Activated CD4-positive, alpha-beta T cell treated with anti-CD3 and anti-CD28 coated beads, Interleukin-2, amount 10 ng/mL, durations not matched to agents 7 days and 5 days (primary cell): ENCODE data around the gene CASP6. TPM values are rescaled to one million over a fixed set of nuclear protein-coding genes. Genes with fewer than 3 reads are reported as not detected.

Source experiments
- CTCF ChIA-PET: fragments of 350-600 bp; sonication (Branson Sonifier 250); formaldehyde crosslinking; loops from one replicate; lab custom pipeline; 2021; ENCODE audit warnings: antibody characterized with exemption; lab: Charles Lee
- POLR2A ChIA-PET: fragments of 350-600 bp; sonication (Branson Sonifier 250); formaldehyde crosslinking; loops from one replicate; lab custom pipeline; 2021; ENCODE audit warnings: antibody characterized with exemption; lab: Charles Lee
- DNase-seq: peaks from one replicate; pipeline ENCODE4 v3.0.0-alpha.2; 2020
- H3K27ac Mint-ChIP-seq: one replicate; pipeline ENCODE4 v1.8.0; 2021; ENCODE audit warnings: mild to moderate bottlenecking, moderate library complexity, mixed read lengths
- H3K27me3 Mint-ChIP-seq: one replicate; pipeline ENCODE4 v1.8.0; 2021; ENCODE audit warnings: mixed read lengths
- H3K36me3 Mint-ChIP-seq: one replicate; pipeline ENCODE4 v1.8.0; 2021; ENCODE audit warnings: low read depth, mixed read lengths
- H3K4me1 Mint-ChIP-seq: one replicate; pipeline ENCODE4 v1.8.0; 2021; ENCODE audit warnings: mixed read lengths
- H3K4me3 Mint-ChIP-seq: one replicate; pipeline ENCODE4 v1.8.0; 2021; ENCODE audit warnings: mild to moderate bottlenecking, moderate library complexity, mixed read lengths
- H3K9me3 Mint-ChIP-seq: one replicate; pipeline ENCODE4 v1.8.0; 2021; ENCODE audit warnings: mixed read lengths
- total RNA-seq, 2 experiments: library from RNA; stranded (reverse); gene quantifications; one replicate each; pipeline ENCODE4 v1.2.3, GENCODE V29; 2021

CASP6 gene
- 10 to 100 TPM; 25.7 to 31.5 TPM for total RNA-seq

DNA sequence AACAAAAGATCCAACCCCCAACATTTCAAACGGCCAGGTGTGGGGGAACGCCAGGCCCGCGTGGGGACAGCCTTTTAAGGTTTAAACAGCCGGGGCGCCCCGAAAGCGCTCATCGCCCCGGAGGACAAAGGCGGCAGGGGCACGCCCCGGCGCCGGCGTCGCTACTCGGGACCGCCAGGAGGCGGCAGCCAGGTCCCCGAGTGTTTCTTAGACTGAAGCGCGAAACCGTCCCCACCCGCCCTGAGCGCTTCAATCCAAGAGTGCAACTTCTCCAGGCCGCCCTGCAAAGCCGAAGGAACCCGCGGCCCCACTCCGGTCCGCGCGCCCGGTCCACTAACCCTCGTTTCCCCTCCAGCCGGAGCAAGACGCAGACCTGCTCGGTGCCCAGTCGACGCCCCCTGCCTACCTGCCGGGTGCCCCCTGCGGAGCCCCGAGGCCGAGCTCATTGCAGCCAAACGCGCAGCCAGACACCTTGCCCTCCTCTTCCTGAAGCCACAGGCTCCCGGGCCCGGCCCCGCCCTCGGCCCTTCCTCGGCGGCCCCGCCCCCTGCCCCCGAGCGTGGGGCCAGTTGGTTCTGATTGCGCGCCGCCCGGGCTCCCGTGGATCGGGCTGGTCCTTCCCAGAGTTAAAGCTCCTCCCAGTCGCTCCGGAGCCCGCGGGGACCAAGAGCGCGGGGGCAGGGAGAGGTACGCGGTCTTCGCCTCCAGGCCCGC, at the start of gene CASP6:
CASP6 (minus strand) TSS at position 496 of the 714 bp plus-strand sequence; CDS start at position 446, 50 bp downstream.
- H3K9me3 Mint-ChIP-seq: no peaks in the 10 kb centered on the region
- POLR2A ChIA-PET: interaction anchor here (0.7 kb wide), 1 partner anchor 501 kb away, joined by 3 read pairs; no protein-coding TSS in a partner anchor
- peak within 1 kb of the TSS; percentile 90 for H3K27ac Mint-ChIP-seq
- peak within 1 kb of the TSS; percentile 93 for H3K4me3 Mint-ChIP-seq
- CTCF ChIA-PET: interaction anchor here (0.8 to 1.9 kb wide), 10 partner anchors 10 to 283 kb away, joined by 3 to 6 read pairs (median 4); partner anchors contain the start of genes PLA2G12A and SEC24B
- peaks cover 41% of the 10 kb centered on the region for H3K4me1 Mint-ChIP-seq
- peaks cover 24% of the 10 kb centered on the region for H3K36me3 Mint-ChIP-seq
- H3K27me3 Mint-ChIP-seq: no peaks in the 10 kb centered on the region
- DNase-seq: peak; percentile 82

DNA sequence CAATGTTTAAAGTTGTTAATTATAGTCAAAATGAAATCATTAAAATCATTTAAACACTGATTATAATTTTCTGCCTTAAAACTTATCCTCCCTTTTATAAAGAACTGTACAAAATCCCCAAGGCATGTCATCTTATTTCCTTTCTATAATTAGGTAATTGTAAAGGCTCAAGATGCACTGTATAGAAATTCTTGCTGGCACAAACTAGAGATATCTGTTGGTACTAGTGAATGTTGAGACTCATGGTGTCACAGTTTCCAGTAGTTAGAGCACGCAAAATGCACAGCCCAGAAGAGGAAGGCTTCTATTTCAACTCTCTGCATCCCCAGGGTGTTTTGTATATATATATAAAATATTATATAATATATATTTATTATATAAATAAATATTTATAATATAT, 49.3 kb upstream of the CASP6 start:
- Mint-ChIP-seq H3K4me1 (no peaks in the 10 kb centered on the region), H3K27me3 (no peaks in the 10 kb centered on the region), H3K4me3 (no peak overlapping the region), H3K27ac (no peak overlapping the region), H3K36me3 (no peaks in the 10 kb centered on the region), H3K9me3 (no peaks in the 10 kb centered on the region)
- CTCF ChIA-PET: interaction anchor here (0.9 kb wide), 1 partner anchor 18 kb away, joined by 3 read pairs; no protein-coding TSS in a partner anchor
- POLR2A ChIA-PET: no interaction called here
- DNase-seq: no peak

DNA sequence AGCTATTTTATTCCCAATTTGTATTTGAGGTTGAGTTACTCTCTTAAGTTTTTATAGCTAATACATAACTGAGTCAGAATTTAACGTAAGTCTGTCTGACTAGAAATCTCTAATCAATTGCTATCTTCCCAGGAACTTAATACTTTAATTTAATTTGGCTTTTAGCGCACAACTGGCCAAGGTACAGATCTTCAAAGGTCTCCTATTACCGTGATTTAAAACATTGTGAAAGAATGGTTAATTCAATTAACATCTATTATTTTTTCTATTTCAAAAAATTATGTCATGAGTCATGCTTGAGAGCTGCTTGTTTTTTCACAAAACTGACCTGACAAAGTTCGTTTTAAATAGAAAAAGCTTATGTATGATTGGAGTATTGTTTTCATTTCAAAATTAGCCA, 48.6 kb upstream of the CASP6 start:
- Mint-ChIP-seq H3K4me3 (no peak overlapping the region), H3K36me3 (no peaks in the 10 kb centered on the region), H3K4me1 (no peaks in the 10 kb centered on the region), H3K27ac (no peak overlapping the region), H3K9me3 (no peaks in the 10 kb centered on the region), H3K27me3 (no peaks in the 10 kb centered on the region)
- CTCF ChIA-PET: interaction anchor here (0.9 kb wide), 1 partner anchor 17 kb away, joined by 3 read pairs; no protein-coding TSS in a partner anchor
- POLR2A ChIA-PET: no interaction called here
- DNase-seq: no peak

DNA sequence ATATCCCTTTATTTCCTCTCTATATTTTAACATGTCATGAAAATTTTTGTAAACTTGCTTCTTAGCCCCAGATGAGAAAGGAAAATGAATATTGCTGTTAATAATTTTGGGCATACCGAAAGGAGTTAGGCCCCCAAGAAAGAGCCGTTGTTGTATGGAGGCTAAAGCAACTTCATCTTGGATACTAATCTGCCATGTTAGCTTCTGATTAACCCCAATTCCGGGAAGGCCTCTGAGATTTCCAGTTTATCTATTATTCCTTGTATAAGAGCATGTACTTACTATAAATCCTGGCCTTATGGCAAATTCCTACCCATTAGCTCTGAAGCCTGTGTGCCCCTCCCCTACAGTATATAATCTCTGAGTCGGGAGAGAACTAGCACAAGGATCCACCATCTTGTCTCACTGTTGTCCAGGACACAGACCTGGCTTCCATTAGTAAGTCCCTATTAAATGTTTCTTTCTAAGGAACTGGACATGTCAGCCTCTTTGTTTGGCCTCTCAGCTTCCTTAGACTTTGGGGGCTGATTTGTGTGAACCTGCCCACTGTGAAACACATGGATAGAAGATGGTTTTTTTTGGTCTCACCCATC, 47.5 kb upstream of the CASP6 start:
- no peaks in the 10 kb centered on the region for H3K27me3 Mint-ChIP-seq
- no peak for DNase-seq
- no peak overlapping the region for H3K4me3 Mint-ChIP-seq
- H3K4me1 Mint-ChIP-seq: no peaks in the 10 kb centered on the region
- H3K36me3 Mint-ChIP-seq: no peaks in the 10 kb centered on the region
- ChIA-PET POLR2A (no interaction called here), CTCF (no interaction called here)
- no peaks in the 10 kb centered on the region for H3K9me3 Mint-ChIP-seq
- no peak overlapping the region for H3K27ac Mint-ChIP-seq

DNA sequence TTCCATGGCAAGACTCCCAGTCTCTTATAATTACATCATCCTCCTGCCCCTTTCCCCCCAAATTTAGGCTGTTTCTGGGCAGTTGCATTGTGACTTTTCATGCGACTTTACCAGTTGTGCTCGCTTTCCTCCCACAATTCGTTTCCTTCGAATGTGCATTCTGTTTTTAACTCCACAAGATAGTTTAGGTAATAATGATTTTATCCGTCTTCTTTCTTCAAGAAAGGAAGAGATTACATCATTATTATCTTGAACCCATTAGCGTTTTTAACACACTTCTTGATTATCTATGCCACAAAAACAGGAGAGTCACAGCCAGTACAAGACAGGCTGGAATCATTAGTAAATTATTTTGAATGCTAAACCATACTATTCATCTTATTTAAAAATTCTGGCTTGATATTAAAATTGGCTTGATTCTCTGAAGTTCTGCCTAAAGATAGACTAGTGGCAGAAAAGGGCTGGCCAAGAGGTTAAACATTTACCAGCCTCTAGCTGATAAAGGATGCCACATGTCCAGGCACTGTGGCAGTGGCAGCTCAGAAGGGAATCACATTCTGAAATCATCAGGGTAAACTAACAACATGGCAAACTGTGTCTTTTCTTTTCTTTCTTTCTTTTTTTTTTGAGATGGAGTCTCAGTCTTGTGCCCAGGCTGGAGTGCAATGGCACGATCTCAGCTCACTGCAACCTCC, 46.3 kb upstream of the CASP6 start:
- Mint-ChIP-seq H3K27ac (no peak overlapping the region), H3K27me3 (peaks cover 1% of the 10 kb centered on the region), H3K4me3 (no peak overlapping the region), H3K9me3 (no peaks in the 10 kb centered on the region), H3K4me1 (no peaks in the 10 kb centered on the region), H3K36me3 (no peaks in the 10 kb centered on the region)
- POLR2A ChIA-PET: no interaction called here
- CTCF ChIA-PET: no interaction called here
- no peak for DNase-seq

DNA sequence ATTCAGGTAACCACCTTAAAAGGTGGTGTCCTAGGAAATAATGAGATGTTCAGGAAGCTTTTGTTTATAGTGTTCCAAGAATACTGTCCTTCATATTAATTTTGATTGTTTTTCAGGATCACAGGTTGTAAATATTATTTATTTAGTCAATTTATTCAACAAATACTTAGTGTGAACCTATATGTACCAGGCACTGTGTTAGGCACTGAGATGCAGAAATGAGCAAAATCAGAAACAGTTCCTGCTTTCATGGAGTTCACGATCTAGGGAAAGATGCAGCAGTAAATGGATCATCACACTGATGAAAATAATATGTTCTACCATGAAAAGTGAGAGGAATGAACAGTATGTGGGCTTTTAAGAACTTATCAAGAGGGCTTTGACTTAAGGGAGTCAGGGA, 44.9 kb upstream of the CASP6 start:
- no peaks in the 10 kb centered on the region for H3K9me3 Mint-ChIP-seq
- H3K27me3 Mint-ChIP-seq: peaks cover 6% of the 10 kb centered on the region
- CTCF ChIA-PET: no interaction called here
- no peaks in the 10 kb centered on the region for H3K36me3 Mint-ChIP-seq
- no peak for DNase-seq
- no peak overlapping the region for H3K4me3 Mint-ChIP-seq
- H3K4me1 Mint-ChIP-seq: no peaks in the 10 kb centered on the region
- no peak overlapping the region for H3K27ac Mint-ChIP-seq
- POLR2A ChIA-PET: no interaction called here

DNA sequence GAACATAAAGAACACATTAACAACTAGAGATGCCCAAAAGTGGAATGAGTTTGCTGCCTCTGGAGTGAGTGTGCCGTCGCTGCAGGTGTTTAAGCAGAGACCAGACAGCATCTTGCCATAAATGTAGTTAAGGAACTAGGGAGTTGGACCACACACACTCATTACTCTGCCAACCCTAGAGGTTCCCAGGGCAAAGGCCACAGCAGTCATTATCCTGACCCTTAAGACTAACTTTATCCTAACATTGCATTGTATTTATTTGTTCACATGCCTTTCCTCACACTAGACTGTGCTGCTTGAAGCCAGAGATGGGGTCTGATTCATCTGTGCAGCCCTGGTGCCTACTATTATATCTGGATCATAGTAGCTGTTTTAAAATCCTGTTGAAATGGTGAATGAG, 43.5 kb upstream of the CASP6 start:
- Mint-ChIP-seq H3K27me3 (peaks cover 14% of the 10 kb centered on the region), H3K4me1 (no peaks in the 10 kb centered on the region), H3K9me3 (no peaks in the 10 kb centered on the region), H3K27ac (no peak overlapping the region), H3K4me3 (no peak overlapping the region), H3K36me3 (no peaks in the 10 kb centered on the region)
- DNase-seq: no peak
- POLR2A ChIA-PET: no interaction called here
- CTCF ChIA-PET: no interaction called here

DNA sequence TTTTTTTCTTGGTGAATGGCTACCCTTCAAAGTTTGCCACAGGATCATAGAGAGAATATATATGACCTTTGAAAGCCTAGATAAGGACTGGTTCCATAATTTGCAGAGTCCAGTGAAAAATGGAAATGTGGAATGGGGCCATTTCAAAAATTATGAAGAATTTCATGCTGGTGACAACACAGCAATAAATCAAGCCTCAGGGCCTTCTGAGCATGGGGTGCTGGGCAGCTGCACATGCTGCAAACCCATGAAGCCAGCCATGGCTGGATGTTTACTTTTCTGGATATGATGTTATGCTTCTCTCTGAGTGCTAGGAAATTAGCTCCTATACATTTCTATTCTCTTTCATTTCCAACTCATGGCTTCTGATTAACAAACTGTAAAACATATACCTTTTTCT, 42.6 kb upstream of the CASP6 start:
- H3K27me3 Mint-ChIP-seq: peaks cover 15% of the 10 kb centered on the region
- ChIA-PET CTCF (no interaction called here), POLR2A (no interaction called here)
- no peak overlapping the region for H3K27ac Mint-ChIP-seq
- no peaks in the 10 kb centered on the region for H3K4me1 Mint-ChIP-seq
- no peaks in the 10 kb centered on the region for H3K36me3 Mint-ChIP-seq
- no peaks in the 10 kb centered on the region for H3K9me3 Mint-ChIP-seq
- no peak overlapping the region for H3K4me3 Mint-ChIP-seq
- DNase-seq: no peak

DNA sequence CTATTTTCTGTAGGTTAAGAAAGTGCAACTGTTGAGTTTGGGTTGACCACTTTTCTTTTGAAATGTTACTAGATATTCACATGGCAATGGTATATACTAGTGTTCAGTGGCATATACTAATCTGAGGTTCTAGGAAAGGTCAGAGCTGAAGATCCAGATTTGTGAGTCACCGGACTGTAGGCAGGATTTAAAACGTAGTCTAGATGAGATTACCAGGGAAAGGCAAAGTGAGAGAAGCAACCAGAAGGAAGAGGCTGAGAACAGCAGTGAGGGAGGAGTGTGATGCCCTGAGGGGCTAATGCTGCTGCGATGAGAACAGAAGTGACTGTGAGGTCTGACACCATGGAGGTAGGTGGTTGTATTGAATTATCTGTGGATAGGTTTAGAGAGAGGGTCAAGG, 36.3 kb upstream of the CASP6 start:
- no peak overlapping the region for H3K4me3 Mint-ChIP-seq
- ChIA-PET CTCF (interaction anchor here (2.2 kb wide), 1 partner anchor 9 kb away, joined by 7 read pairs; the partner anchor contains the start of gene PLA2G12A), POLR2A (no interaction called here)
- H3K27me3 Mint-ChIP-seq: peaks cover 27% of the 10 kb centered on the region
- no peaks in the 10 kb centered on the region for H3K9me3 Mint-ChIP-seq
- H3K27ac Mint-ChIP-seq: no peak overlapping the region
- H3K4me1 Mint-ChIP-seq: no peaks in the 10 kb centered on the region
- no peak for DNase-seq
- no peaks in the 10 kb centered on the region for H3K36me3 Mint-ChIP-seq

DNA sequence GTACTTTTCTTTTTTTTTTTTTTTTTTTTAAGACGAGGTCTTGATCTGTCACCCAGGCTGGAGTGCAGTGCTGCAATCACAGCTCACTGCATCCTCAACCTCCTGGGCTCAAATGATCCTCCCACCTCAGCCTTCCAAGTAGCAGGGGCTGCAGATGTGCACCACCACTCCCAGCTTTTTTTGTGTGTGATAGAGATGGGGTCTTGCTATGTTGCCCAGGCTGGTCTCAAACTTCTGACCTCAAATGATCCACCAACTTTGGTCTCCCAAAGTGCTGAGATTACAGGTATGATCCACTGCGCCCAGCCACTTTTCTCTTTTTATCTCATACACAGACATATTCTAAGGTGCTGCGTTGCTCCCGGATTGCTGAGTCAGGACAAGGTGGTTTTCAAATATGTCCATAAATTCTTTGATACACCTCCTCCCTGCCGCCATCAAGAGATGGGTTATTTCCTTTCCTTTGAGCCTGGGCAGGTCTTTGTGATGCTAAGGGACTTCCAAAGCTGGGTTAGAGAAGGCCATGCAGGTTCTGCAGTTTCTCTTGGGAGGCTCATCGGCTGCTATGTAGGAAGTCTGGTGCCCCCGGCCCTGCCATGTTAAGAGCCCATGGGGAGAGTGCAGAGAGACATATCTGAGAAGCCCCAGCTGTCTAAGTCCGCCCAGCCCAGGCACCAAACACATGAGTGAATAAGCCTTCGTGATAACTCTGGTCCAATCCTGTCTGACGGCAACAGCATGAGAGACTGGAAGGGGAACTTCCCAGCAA, 35.0 kb upstream of the CASP6 start:
- H3K27me3 Mint-ChIP-seq: peaks cover 22% of the 10 kb centered on the region
- ChIA-PET CTCF (interaction anchor here (1.4 to 2.2 kb wide), 2 partner anchors 8 to 37 kb away, joined by 6 to 7 read pairs; partner anchors contain the start of gene PLA2G12A), POLR2A (no interaction called here)
- H3K36me3 Mint-ChIP-seq: no peaks in the 10 kb centered on the region
- no peak overlapping the region for H3K4me3 Mint-ChIP-seq
- no peaks in the 10 kb centered on the region for H3K9me3 Mint-ChIP-seq
- no peaks in the 10 kb centered on the region for H3K4me1 Mint-ChIP-seq
- H3K27ac Mint-ChIP-seq: no peak overlapping the region
- DNase-seq: no peak

DNA sequence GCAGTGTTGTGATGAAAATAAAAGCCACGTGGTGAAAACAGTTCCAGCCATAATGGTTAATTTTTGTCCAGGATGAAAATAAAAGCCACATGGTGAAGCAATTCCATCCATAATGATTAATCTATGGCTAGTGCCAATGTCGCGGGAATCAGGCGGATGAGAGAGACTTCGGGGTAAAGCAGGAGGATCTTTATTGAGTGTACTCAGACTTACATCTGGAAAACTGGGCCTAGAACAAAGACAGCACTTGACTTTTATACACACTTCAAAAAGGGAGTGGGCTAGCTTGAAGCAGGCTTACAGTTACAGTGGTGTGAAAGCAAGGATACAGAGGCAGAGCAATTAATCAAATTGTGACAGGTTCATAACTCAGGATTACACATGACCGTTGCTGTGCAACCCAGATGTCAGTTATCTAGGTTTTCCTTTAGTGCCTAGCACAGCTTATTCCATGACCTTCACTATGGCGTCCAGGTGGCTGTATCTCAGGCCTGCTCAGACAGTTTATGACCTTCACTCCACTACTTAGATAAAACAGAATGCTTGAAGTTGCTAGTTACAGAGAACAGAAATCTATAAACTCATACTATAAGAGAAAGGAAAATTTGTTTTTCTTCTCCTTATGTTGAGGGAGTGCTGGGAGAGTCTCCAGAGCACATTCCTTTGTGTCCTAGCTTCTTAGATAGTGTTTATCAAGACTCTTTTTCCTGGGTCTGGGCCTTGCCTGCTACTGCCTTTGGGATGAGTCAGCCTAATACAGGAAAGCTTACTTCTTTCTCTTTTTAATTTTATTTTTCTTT, 32.5 kb upstream of the CASP6 start:
- Mint-ChIP-seq H3K4me1 (no peaks in the 10 kb centered on the region), H3K36me3 (no peaks in the 10 kb centered on the region), H3K27ac (no peak overlapping the region), H3K27me3 (peaks cover 12% of the 10 kb centered on the region), H3K9me3 (no peaks in the 10 kb centered on the region), H3K4me3 (no peak overlapping the region)
- no peak for DNase-seq
- CTCF ChIA-PET: interaction anchor here (0.6 kb wide), 1 partner anchor 24 kb away, joined by 4 read pairs; no protein-coding TSS in a partner anchor
- POLR2A ChIA-PET: no interaction called here

DNA sequence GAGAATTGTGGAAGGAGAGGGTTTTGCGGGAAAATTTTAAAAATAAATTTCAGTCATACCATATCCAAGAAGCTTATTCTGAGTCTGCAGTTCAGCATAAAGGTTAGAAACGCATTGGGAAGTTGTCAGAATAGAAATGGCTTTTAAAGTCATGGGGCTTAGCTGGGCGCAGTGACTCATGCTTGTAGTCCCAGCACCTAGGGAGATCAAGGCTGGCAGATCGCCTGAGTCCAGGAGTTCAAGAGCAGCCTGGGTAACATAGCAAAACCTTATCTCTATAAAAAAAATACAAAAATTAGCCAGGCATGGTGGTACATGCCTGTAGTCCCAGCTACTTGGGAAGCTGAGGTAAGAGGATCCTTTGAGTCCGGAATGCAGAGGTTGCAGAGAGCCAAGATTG, 30.5 kb upstream of the CASP6 start:
- CTCF ChIA-PET: interaction anchor here (0.8 kb wide), 1 partner anchor 144 kb away, joined by 3 read pairs; no protein-coding TSS in a partner anchor
- POLR2A ChIA-PET: no interaction called here
- Mint-ChIP-seq H3K4me3 (no peak overlapping the region), H3K27me3 (peaks cover 4% of the 10 kb centered on the region), H3K36me3 (no peaks in the 10 kb centered on the region), H3K4me1 (peaks cover 12% of the 10 kb centered on the region), H3K27ac (no peak overlapping the region), H3K9me3 (no peaks in the 10 kb centered on the region)
- no peak for DNase-seq
